Lower leg skin (tissue), 3 donors: ENCODE results near the gene SETD1A.

ENCODE experiments used
- CTCF ChIP-seq, 3 donors: fragments of 450-650 bp; IDR thresholded peaks; one replicate each; pipeline ENCODE4 v1.5.1; 2016; ENCODE audit warnings: antibody characterized with exemption in 3 of 3, mild to moderate bottlenecking in 3 of 3, moderate library complexity in 2 of 3
- POLR2A ChIP-seq, 2 donors: fragments of 450-650 bp; IDR thresholded peaks; one replicate each; pipeline ENCODE4 v1.6.1; 2016 to 2017; ENCODE audit warnings: antibody characterized with exemption in 2 of 2, mild to moderate bottlenecking in 1 of 2, moderate library complexity in 1 of 2

- peak in 1 of 3 donors; percentile 9 for TF ChIP-seq CTCF (IDR thresholded peaks at IDR 0.05)
- no peak for TF ChIP-seq POLR2A (IDR thresholded peaks at IDR 0.05)
Measured at GRCh38 chr16:30949650-30950515, 7.7 kb upstream of the SETD1A start.
